A549 treated with AZD9567 at 1 μM for 4 hours (cell line): ENCODE results near the gene PRKAR1B. TPM values are rescaled to one million over a fixed set of nuclear protein-coding genes. Genes with fewer than 3 reads are reported as not detected.

Experiments
- total RNA-seq: library from RNA; stranded (reverse); fragments of 200-300 nt; extraction: Qiagen RNA extraction; gene quantifications from 5 replicates; pipeline ENCODE4 v1.2.3, GENCODE V29; 2022; ENCODE audit not compliant: insufficient read depth

Gene PRKAR1B
- 26.6 to 29.8 TPM (median 28.6 TPM) in 5 replicates for total RNA-seq

DNA sequence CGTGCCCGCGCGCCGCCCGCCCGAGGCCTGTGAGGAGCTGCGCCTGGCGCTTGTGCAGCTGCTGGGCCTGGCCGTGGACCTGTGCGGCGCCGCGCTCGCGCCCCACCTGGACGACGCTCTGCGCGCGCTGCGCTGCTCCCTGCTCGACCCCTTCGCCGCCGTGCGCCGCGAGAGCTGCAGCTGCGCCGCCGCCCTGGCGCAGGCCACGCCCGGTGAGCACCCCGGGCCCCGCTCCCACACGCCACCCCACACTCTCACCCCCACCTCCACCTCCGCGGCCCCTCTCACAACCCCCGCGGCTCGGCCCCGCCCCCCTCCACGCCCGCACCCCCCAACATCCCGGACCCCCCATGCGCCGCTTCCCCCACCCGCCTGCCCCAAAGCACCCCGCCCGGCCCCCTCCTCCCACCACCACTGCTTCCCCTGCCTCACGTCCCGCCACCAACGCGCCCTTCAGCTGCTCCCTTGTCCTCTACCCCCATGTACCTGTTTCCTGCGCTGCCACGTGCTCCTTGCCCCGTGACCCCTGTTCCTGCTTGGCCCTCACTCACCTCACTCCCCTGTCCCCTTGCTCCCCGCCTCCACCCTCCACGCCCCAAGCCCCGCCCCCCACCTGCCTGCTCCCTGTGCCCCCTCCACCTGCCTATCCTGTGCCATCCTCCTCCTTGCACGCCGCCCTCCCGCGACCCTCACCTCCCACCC lies at the start of gene PRKAR1B:
TSS of gene PRKAR1B (minus strand) at position 178 of the 702 bp plus-strand sequence. CDS start 15,776 bp downstream, outside the sequence.

GRCh38 chr7:726084-726853 lies 812 bp downstream of the PRKAR1B start, which contains the start of gene DNAAF5:
Gene DNAAF5 (plus strand): TSS chr7:726699. CDS start chr7:726721, 22 bp downstream.

GRCh38 chr7:519484-520390 lies 207.3 kb downstream of the PRKAR1B start, which contains the start of gene PDGFA:
Gene PDGFA (minus strand): TSS chr7:519846. CDS start chr7:519001, 845 bp downstream.

Other genes starting within 250 kb of the PRKAR1B start
- gene PDGFA, start 207.4 kb downstream of the PRKAR1B start, total RNA-seq, result 32.6 to 35.5 TPM (median 34.3 TPM) in 5 replicates
- 41.6 to 47.5 TPM (median 44.0 TPM) in 5 replicates for gene DNAAF5, start 582 bp downstream of the PRKAR1B start, total RNA-seq
- 63.6 to 101 TPM (median 95.8 TPM) in 5 replicates for gene SUN1, start 105.2 kb upstream of the PRKAR1B start, total RNA-seq
- 41.2 to 68.6 TPM (median 61.9 TPM) in 5 replicates for gene GET4, start 149.3 kb upstream of the PRKAR1B start, total RNA-seq
- 3.2 to 6.5 TPM (median 3.5 TPM) in 5 replicates for gene ADAP1, start 227.4 kb upstream of the PRKAR1B start, total RNA-seq
- 5.8 to 6.5 TPM (median 6.0 TPM) in 5 replicates for gene COX19, start 248.3 kb upstream of the PRKAR1B start, total RNA-seq